ENCODE data around the gene LPP. TPM values are rescaled to one million over a fixed set of nuclear protein-coding genes. Genes with fewer than 3 reads are reported as not detected.

LPP gene
- total RNA-seq, 1 experiment from 2014 or later: 20.4 TPM

DNA sequence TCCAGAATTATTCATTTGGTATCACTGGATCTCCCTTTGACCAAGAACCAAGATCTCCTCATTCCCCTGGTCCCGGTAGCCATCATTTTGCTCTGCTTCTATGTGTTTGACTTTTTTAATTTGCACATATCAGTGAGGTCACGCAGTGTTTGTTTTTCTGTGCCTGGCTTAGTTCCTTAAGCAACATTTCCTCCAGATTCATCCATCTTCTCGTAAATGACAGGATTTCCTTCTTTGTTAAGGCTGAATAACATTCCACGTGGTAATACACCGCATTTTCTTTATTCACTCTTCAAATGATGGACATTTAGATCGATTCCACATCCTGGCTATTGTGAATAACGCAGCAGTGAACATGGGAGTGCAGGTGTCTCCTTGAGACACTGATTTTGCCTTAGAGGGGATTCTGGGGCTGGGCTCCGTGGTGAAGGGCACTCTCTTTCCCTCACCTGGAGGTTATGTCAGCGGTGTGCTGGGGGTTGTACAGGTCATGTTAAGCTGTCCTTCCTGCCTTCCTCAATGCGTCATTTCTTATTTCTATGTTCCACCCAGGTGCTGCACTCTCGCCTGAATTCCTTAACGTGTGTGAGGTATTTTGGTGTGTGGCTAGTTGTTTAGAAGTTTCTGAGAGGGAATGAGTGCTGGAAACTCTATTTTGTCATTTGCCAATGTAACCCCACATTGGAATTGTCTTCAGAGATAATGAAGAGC is 212.2 kb downstream of the LPP start:
- H4K20me1 ChIP-seq (ENCODE audit: low read length): no peaks in the 10 kb centered on the region
- no peaks in the 10 kb centered on the region for H3F3A ChIP-seq (ENCODE audit: low read length, unreplicated experiment)
- peak overlapping the region; percentile 60 for H2AFZ ChIP-seq (ENCODE audit: low read length)
- POLR2A ChIA-PET (ENCODE audit: unreplicated experiment): interaction anchor here (0.5 kb wide), 1 partner anchor 13 kb away, joined by 8 read pairs; no protein-coding TSS in a partner anchor
- 0 out of 2 replicates have a peak overlapping the region, but pooled peaks have one; percentile 13 for H3K4me3 ChIP-seq (ENCODE audit: low read length)
- DNase-seq (peak; percentile 39), ATAC-seq (peak; percentile 34)
- peak overlapping the region; percentile 37 for H3K27ac ChIP-seq (ENCODE audit: low read length)
- H3K27me3 ChIP-seq (ENCODE audit: low read length): no peaks in the 10 kb centered on the region
- H3K79me2 ChIP-seq (ENCODE audit: low read length): no peaks in the 10 kb centered on the region
- H3K9ac ChIP-seq (ENCODE audit: low read length): no peak overlapping the region
- CTCF ChIA-PET: no interaction called here
- BruUV-seq (replicated peaks): no TSS peak
- intact Hi-C loops (cut with micrococcal nuclease): loop anchor here (5.0 to 10.0 kb wide), 4 partner anchors 161 to 779 kb away; no protein-coding TSS in a partner anchor
- H3K36me3 ChIP-seq (ENCODE audit: low read depth, low read length): no peaks in the 10 kb centered on the region
- H3K4me1 ChIP-seq (ENCODE audit: insufficient read depth, low read length): peaks cover 25% of the 10 kb centered on the region
- no peaks in the 10 kb centered on the region for H3K9me2 ChIP-seq (replicated peaks; ENCODE audit: low read length)
- peak overlapping the region; percentile 62 for H3K4me2 ChIP-seq (ENCODE audit: low read length)
- TF ChIP-seq, protein P1, sequence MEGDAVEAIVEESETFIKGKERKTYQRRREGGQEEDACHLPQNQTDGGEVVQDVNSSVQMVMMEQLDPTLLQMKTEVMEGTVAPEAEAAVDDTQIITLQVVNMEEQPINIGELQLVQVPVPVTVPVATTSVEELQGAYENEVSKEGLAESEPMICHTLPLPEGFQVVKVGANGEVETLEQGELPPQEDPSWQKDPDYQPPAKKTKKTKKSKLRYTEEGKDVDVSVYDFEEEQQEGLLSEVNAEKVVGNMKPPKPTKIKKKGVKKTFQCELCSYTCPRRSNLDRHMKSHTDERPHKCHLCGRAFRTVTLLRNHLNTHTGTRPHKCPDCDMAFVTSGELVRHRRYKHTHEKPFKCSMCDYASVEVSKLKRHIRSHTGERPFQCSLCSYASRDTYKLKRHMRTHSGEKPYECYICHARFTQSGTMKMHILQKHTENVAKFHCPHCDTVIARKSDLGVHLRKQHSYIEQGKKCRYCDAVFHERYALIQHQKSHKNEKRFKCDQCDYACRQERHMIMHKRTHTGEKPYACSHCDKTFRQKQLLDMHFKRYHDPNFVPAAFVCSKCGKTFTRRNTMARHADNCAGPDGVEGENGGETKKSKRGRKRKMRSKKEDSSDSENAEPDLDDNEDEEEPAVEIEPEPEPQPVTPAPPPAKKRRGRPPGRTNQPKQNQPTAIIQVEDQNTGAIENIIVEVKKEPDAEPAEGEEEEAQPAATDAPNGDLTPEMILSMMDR (conservative IDR thresholded peaks at IDR 0.05; ENCODE audit: low read depth, low read length): no peak
- TF ChIP-seq EZH2phosphoT487 (IDR thresholded peaks at IDR 0.05; ENCODE audit: borderline replicate concordance, low read length): no peak
- TF ChIP-seq EZH2 (IDR thresholded peaks at IDR 0.05; ENCODE audit: low read length, unreplicated experiment): no peak
- H3K9me3 ChIP-seq (ENCODE audit: low read length): no peaks in the 10 kb centered on the region

GRCh38 chr3:188367678-188368077 is 213.7 kb downstream of the LPP start:
- Histone ChIP-seq H3K27ac (ENCODE audit: low read length) (no peak overlapping the region), H2AFZ (ENCODE audit: low read length) (no peak overlapping the region), H3K9me2 (replicated peaks; ENCODE audit: low read length) (no peaks in the 10 kb centered on the region), H3K9me3 (ENCODE audit: low read length) (no peaks in the 10 kb centered on the region), H3K4me1 (ENCODE audit: insufficient read depth, low read length) (peaks cover 17% of the 10 kb centered on the region), H3K4me3 (ENCODE audit: low read length) (no peak overlapping the region), H3K79me2 (ENCODE audit: low read length) (no peaks in the 10 kb centered on the region), H4K20me1 (ENCODE audit: low read length) (no peaks in the 10 kb centered on the region), H3K36me3 (ENCODE audit: low read depth, low read length) (no peaks in the 10 kb centered on the region), H3K4me2 (ENCODE audit: low read length) (no peak overlapping the region), H3K9ac (ENCODE audit: low read length) (no peak overlapping the region), H3F3A (ENCODE audit: low read length, unreplicated experiment) (no peaks in the 10 kb centered on the region), H3K27me3 (ENCODE audit: low read length) (no peaks in the 10 kb centered on the region)
- intact Hi-C loops (cut with micrococcal nuclease): loop anchor here (5.0 to 10.0 kb wide), 4 partner anchors 160 to 777 kb away; no protein-coding TSS in a partner anchor
- no peak for ATAC-seq
- TF ChIP-seq, protein P1 (conservative IDR thresholded peaks at IDR 0.05; ENCODE audit: low read depth, low read length): no peak
- TF ChIP-seq EZH2 (IDR thresholded peaks at IDR 0.05; ENCODE audit: low read length, unreplicated experiment) (no peak), EZH2phosphoT487 (IDR thresholded peaks at IDR 0.05; ENCODE audit: borderline replicate concordance, low read length) (no peak)
- ChIA-PET POLR2A (ENCODE audit: unreplicated experiment) (no interaction called here), CTCF (no interaction called here)
- no peak for DNase-seq
- no TSS peak for BruUV-seq (replicated peaks)

DNA sequence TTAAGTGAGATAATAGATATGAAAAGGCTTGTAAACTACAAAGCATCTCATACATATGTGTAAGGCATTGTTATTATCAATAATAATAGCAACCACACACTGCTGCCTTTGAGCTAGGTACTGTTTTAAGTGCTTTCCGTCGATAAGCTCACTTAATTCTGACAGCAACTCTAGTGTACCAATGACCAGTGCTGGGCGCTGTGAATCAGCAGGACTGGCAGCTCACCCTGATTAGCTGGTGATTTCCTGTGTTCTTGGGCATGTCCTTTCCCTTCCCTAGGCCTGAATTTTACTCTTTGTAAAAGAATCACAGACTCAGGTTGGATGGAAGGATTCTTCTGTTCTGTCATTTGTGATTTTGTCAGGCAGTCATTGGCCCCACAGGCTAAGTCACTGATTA is 215.6 kb downstream of the LPP start:
- intact Hi-C loops (cut with micrococcal nuclease): loop anchor here (5.0 to 10.0 kb wide), 4 partner anchors 158 to 775 kb away; no protein-coding TSS in a partner anchor

More for the DNA sequence above, 215.6 kb downstream of the LPP start:
- Histone ChIP-seq H3K36me3 (ENCODE audit: low read depth, low read length) (no peaks in the 10 kb centered on the region), H3K9me3 (ENCODE audit: low read length) (no peaks in the 10 kb centered on the region), H3K79me2 (ENCODE audit: low read length) (no peaks in the 10 kb centered on the region), H3K4me1 (ENCODE audit: insufficient read depth, low read length) (peaks cover 13% of the 10 kb centered on the region), H3K9me2 (replicated peaks; ENCODE audit: low read length) (no peaks in the 10 kb centered on the region), H3K4me2 (ENCODE audit: low read length) (no peak overlapping the region), H3K9ac (ENCODE audit: low read length) (no peak overlapping the region), H3K27ac (ENCODE audit: low read length) (no peak overlapping the region), H3K4me3 (ENCODE audit: low read length) (no peak overlapping the region), H3F3A (ENCODE audit: low read length, unreplicated experiment) (no peaks in the 10 kb centered on the region), H4K20me1 (ENCODE audit: low read length) (no peaks in the 10 kb centered on the region), H2AFZ (ENCODE audit: low read length) (no peak overlapping the region), H3K27me3 (ENCODE audit: low read length) (no peaks in the 10 kb centered on the region)
- no peak for DNase-seq
- BruUV-seq (replicated peaks): no TSS peak
- ATAC-seq: no peak
- TF ChIP-seq, protein P1 (conservative IDR thresholded peaks at IDR 0.05; ENCODE audit: low read depth, low read length): no peak
- no peak for TF ChIP-seq EZH2 (IDR thresholded peaks at IDR 0.05; ENCODE audit: low read length, unreplicated experiment)
- TF ChIP-seq EZH2phosphoT487 (IDR thresholded peaks at IDR 0.05; ENCODE audit: borderline replicate concordance, low read length): no peak
- POLR2A ChIA-PET (ENCODE audit: unreplicated experiment): no interaction called here
- CTCF ChIA-PET: no interaction called here

All from PC-3 (cell line).